Stimulated activated CD8-positive, alpha-beta memory T cell treated with anti-CD3 and anti-CD28 coated beads, Interleukin-4, amount 100 ng/mL, for 24 hours (primary cell): ENCODE measurements around the gene DFFA.

ENCODE experiments used
- DNase-seq: peaks from one replicate; pipeline ENCODE4 v3.0.0-alpha.2; 2020; ENCODE audit warnings: low read depth

Gene DFFA, protein sequence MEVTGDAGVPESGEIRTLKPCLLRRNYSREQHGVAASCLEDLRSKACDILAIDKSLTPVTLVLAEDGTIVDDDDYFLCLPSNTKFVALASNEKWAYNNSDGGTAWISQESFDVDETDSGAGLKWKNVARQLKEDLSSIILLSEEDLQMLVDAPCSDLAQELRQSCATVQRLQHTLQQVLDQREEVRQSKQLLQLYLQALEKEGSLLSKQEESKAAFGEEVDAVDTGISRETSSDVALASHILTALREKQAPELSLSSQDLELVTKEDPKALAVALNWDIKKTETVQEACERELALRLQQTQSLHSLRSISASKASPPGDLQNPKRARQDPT

GRCh38 chr1:10472220-10473144 lies at the start of gene DFFA:
Gene DFFA (minus strand): TSS chr1:10472529. CDS start chr1:10472458, 71 bp downstream.
- DNase-seq = peak; percentile 87

DNA sequence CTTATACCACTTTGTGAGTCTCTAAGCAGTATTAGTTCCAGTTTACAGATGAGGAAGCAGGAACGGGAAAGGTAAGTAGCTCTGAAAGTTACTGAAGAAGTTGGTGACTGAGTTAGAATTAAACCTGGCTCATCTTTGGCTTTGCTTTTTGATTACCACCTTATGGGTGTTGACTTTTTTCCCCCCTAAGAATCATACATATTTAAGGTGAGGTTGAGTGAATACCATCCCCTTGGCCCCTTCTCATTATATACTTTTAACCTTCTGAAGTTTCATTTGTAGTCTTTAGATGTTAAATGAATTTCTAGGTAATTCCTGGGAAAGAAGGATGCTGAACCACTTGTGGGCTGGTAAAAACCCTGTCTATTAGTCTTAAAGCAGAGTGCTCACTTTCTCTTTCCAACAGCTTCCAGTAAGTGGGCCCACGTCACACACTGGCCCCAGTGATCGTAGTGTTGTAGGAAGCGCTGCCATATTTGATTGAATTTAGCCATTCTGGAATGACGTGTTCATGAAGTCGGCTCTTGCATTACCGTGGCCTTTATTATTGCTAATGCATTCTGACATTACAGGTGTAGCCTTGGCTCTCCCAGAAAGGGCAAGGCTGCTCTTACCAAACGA lies 49.3 kb upstream of the DFFA start:
- DNase-seq = no peak

GRCh38 chr1:10520952-10521351 lies 48.6 kb upstream of the DFFA start:
- no peak for DNase-seq

DNA sequence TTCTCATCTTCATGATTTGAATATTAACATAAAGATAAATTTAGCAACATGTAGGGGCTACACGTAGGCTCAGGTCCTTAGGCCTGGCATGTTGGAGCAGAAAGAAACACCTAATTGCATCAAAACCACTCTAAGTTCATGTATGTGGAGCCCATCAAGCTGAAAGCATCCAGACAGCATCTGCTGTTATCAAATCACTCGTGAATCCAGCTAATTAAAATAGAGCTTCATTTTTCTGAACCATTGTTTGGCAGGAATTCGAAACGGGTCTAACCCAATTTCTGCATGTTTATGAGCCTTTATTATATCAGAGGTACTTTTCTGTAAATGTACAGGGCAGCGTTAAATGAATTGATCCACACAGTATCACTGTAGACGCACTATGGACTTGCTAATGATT lies 48.2 kb upstream of the DFFA start:
- no peak for DNase-seq

GRCh38 chr1:10519016-10519417 lies 46.7 kb upstream of the DFFA start:
- no peak for DNase-seq

DNA sequence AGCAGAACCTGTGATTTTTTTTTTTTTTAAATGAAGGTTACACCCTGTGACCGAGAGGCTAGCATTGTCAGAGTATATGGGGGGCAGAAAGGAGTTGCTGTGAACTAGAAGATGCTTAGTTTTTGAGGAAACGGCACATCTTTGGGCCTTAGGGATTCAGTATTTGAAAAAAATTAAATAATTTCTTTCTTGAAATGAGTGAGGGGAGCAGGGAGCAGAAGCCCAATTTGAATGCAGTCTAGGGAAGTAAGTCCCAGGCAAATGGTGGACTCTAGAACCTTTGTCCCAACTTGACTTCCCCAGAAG lies 45.3 kb upstream of the DFFA start:
- no peak for DNase-seq

DNA sequence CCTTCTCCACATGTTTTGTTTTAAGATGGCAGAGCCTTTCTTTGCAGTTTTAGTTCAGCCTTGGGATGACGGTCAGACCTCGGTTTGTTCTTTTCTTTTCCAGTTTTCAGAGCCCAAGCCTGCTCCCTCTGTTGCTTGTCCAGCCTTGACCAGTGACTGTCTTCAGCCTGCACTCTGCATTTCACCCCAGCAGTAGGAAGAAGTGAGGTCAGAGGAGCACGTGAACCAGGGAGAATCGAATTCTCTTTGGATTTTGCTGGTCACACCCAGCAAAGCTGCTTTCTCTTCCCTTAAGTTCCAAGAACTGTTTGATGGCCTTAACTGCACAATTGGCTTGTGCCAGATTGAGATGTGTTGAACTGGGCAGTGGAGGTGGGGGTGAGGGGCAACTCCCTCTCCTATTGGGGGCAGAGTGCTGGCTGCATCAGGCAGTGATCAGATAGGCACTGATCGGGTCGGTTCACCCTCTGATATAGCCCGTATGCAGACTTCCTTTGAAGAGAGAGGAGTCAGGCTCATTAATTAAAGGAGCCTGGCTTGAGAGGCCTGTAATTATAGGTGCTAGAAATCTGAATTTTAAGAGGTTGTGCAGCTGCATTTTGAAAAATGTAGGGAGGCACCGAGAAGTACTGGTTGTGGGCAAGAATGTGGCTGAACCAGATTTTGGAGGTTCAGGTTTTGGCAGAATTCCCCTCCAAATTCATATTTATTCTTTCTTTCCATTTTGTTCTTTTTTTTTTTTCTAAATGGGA lies 44.8 kb upstream of the DFFA start:
- no peak for DNase-seq

DNA sequence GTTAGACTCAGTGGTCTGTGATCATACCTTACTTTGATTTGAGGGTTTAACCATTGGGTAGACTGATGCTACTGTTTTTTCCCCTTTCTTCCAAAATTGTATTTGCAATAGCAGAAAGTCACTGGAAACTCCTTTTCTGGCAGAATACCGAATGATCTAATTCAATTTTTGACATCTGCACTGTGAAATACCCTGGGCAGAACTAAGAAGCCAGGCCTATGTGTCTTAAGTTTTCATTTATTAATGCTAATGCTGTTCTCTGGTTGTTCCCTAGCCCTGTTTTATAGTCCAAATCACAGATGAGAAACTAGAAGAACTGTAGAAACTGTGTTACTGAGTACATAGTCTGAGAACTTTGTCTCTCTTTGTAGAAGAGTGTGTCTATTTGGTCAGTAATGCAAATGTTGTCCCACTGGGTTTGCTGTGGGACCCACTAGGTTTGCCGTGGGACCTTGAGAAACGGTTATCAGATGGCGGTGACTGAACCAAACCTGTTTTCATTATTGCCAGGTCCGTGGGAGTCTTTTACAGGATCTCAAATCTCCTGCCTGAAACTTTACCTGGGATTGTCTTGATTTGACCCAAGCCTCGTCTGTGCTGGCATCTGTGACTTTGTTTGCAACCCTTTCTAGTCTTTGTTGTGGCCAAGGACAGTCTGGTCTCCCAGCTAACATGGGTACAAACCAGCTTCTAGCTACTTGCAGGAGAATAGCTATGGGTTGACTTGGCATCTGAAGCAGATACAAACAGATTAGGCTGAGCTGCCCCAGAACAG lies 43.8 kb upstream of the DFFA start:
- DNase-seq = no peak

- DNase-seq = no peak
Measured at GRCh38 chr1:10515301-10515975, 43.1 kb upstream of the DFFA start.

- no peak for DNase-seq
Measured at GRCh38 chr1:10514490-10515235, 42.3 kb upstream of the DFFA start.

GRCh38 chr1:10513199-10513598 lies 40.9 kb upstream of the DFFA start:
- no peak for DNase-seq

DNA sequence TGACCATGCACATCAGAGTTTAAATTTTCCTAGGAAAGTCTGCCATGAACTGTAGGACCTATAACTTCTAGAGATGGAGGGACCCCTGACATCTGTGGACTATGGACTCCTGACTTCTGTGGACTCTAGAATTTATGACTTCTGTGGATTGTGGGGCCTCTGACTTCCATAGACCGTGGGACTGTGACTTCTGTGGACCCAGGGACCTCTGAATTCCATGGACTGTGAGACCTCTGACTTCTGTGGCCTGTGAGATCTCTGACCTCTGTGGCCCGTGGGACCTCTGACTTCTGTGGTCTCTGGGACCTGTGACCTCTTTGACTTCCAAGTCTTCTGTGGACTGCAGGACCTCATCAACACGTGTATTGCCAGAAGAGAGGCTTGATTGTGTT lies 39.2 kb upstream of the DFFA start:
- DNase-seq = no peak

DNA sequence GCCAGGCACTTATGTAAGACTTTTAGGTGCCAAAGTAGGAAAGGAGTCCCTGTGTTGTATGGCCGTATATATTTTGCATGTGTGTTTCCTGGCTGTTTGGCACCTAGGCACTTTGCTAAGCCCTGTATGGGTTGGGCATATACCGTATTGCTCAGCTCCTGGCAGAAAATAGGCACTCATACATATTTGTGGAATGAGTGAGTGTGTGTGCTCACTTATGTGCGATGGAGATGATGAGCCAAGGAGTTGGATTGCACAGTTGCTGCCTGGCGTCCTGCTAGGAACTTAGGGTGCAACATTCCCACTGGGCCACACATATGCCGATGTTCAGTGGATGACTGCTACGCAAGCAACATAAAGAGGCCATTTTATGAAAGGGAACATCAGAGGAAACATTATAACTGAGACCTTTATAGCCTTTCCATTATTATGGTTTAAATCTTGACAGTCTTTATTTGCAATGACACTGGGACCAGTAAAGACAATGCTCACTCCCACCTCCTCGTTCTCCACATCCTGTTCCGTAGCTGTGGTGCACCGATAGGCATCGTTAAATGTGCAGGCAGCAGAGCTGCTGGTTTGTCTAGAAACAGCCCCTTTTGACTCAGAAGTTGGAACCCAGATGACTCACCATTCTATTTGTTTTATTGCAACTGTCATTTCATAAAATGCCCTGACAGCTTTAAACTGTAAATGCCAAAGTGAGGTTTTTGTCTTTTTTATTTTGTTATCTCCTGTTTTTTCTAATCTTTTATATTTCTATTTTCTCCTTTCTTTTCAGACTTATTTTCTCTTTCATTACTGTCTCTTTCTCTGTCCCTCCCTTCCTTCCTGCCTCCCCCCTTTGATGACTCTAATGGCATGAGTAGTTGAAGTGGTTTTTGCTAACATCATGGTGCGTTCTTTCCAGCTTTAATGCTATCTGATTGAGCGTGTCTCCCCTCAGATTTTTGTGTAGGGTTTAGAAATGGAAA lies 38.5 kb upstream of the DFFA start:
- DNase-seq = peak; percentile 63

GRCh38 chr1:10509809-10510509 lies 37.6 kb upstream of the DFFA start:
- DNase-seq = no peak

- DNase-seq = no peak
Measured at GRCh38 chr1:10508511-10508951, 36.2 kb upstream of the DFFA start.

- peak; percentile 22 for DNase-seq
Measured at GRCh38 chr1:10507111-10507879, 35.0 kb upstream of the DFFA start.

GRCh38 chr1:10506677-10507047 lies 34.3 kb upstream of the DFFA start:
- DNase-seq = no peak
